Gastroesophageal sphincter (tissue), 3 donors: Measurements from ENCODE around the gene STAT6.

ENCODE experiments used
- CTCF ChIP-seq, 4 experiments: fragments of 200-600 bp in 2 of 4; fragments of 450-650 bp in 2 of 4; sonication (generic) in 1 of 4; IDR thresholded peaks; one replicate each; pipeline ENCODE4 v1.5.1; 2017 to 2019; ENCODE audit warnings: antibody characterized with exemption in 4 of 4, mild to moderate bottlenecking in 2 of 4, moderate library complexity in 2 of 4
- POLR2AphosphoS5 ChIP-seq: sonication (generic); formaldehyde crosslinking; IDR thresholded peaks from one replicate; pipeline ENCODE4 v1.6.1; 2017; ENCODE audit warnings: antibody characterized with exemption

- TF ChIP-seq POLR2AphosphoS5 (no peak), CTCF (IDR thresholded peaks at IDR 0.05) (no peak)
Measured at GRCh38 chr12:57129321-57129842, 18.2 kb upstream of the STAT6 start.
